ENCODE measurements around the gene GPR83.
A peak's percentile ranks its signal among the peaks of the same experiment; 100 is the strongest.

Gene GPR83

DNA sequence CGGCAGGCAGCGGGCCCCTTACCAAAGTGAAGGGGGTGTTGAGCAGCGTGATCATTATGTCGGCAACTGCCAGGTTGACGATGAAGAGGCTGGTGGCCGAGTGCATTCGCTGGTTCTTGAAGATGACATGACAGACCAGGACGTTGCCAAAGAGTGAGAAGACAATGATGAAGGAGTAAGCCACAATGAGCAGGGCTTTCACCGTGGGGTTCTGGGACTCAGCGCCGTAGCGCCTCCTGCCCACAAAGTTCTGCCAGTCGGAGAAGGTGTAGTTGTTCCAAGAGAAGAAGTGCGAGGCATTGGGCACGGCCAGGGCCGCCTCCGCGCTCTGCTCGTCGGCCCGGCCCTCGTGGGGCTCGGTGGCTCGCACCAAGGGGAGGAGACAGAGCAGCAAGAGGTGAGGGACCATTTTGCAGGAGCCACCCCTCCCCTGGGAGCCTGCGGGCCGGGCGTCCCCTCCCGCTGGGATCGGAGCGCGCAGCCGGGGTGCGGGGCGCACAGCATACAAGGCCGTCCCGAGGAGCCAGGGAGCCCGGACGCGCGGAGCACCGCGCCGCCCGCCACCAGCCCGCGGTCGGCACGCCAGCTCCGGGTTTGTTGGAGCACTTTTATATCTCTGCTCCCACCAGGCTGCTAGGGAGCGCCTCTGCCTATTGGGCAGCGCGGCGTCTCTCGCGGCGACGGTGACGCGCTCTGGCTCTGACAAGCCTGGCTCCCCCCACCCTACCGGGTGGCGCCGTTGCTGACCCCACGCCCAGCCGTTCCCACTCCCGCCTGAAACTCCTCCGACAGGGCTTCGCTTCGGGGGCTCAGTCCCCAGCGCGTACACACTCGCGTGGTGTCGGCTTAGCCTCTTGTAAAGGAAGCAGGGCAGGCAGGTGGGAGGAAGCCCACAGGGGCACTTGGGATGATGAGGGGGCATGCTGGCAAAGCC lies at the start of gene GPR83:
TSS of gene GPR83 (minus strand) at position 581 of the 934 bp plus-strand sequence. CDS start at position 409, 172 bp downstream.
- Histone ChIP-seq H3K9ac (ENCODE audit: low read length) (no peak within 1 kb of the TSS), H3K27me3 (ENCODE audit: control insufficient read depth, insufficient read depth, low read length) (peaks cover 12% of the 10 kb centered on the region), H3K4me1 (ENCODE audit: control insufficient read depth, insufficient read depth, low read length) (no peaks in the 10 kb centered on the region), H3K4me3 (ENCODE audit: low read length) (peak within 1 kb of the TSS; percentile 60), H3K27ac (ENCODE audit: low read depth, low read length) (no peak within 1 kb of the TSS), H3K36me3 (ENCODE audit: control insufficient read depth, insufficient read depth, low read length) (no peaks in the 10 kb centered on the region)

- no peak overlapping the region for H3K9ac ChIP-seq (ENCODE audit: low read length)
- H3K27me3 ChIP-seq (ENCODE audit: control insufficient read depth, insufficient read depth, low read length) = no peaks in the 10 kb centered on the region
- no peak overlapping the region for H3K4me3 ChIP-seq (ENCODE audit: low read length)
- no peaks in the 10 kb centered on the region for H3K4me1 ChIP-seq (ENCODE audit: control insufficient read depth, insufficient read depth, low read length)
- peaks cover 1% of the 10 kb centered on the region for H3K36me3 ChIP-seq (ENCODE audit: control insufficient read depth, insufficient read depth, low read length)
- no peak overlapping the region for H3K27ac ChIP-seq (ENCODE audit: low read depth, low read length)
These were observed 48.8 kb upstream of the GPR83 start for GRCh38 chr11:94450048-94450447.

DNA sequence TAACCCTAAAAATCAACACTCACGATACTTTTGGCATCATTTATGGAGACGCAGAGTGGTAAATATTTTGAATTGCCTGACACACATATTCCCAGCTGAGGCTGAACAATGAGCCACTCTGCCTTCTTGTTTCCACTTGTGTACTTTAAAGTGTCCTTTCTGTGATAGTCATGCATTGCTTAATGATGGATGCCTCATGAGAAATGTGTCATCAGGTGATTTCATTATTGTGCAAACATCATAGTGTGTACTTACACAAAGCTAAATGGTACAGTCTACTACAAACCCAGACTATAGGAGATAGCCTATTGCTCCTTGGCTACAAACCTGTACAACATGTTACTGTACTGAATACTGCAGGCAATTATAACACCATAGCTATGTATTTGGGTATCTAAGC lies 48.2 kb upstream of the GPR83 start:
- Histone ChIP-seq H3K27me3 (ENCODE audit: control insufficient read depth, insufficient read depth, low read length) (no peaks in the 10 kb centered on the region), H3K4me1 (ENCODE audit: control insufficient read depth, insufficient read depth, low read length) (no peaks in the 10 kb centered on the region), H3K36me3 (ENCODE audit: control insufficient read depth, insufficient read depth, low read length) (peaks cover 2% of the 10 kb centered on the region), H3K27ac (ENCODE audit: low read depth, low read length) (no peak overlapping the region), H3K4me3 (ENCODE audit: low read length) (no peak overlapping the region), H3K9ac (ENCODE audit: low read length) (no peak overlapping the region)

DNA sequence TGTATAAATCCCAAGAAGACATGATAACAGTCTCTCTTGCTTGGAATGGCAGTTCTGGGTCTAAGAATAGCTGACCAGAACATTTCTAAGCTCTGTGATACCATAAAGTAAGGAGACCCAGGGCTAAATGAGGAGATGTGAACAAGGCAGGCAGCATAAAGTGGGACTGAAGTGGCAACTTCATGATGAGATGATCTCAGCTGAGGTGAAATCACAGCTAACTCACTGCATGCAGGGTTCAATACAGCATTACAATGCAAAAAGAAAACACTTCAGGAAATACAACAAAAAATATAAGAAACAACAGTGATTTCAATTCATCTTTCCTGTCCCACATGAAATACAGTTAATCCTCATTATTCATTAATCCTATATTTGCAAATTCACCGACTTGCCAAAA lies 47.8 kb upstream of the GPR83 start:
- no peak overlapping the region for H3K4me3 ChIP-seq (ENCODE audit: low read length)
- H3K27me3 ChIP-seq (ENCODE audit: control insufficient read depth, insufficient read depth, low read length) = no peaks in the 10 kb centered on the region
- no peak overlapping the region for H3K9ac ChIP-seq (ENCODE audit: low read length)
- H3K27ac ChIP-seq (ENCODE audit: low read depth, low read length) = no peak overlapping the region
- H3K36me3 ChIP-seq (ENCODE audit: control insufficient read depth, insufficient read depth, low read length) = peaks cover 2% of the 10 kb centered on the region
- H3K4me1 ChIP-seq (ENCODE audit: control insufficient read depth, insufficient read depth, low read length) = no peaks in the 10 kb centered on the region

- Histone ChIP-seq H3K36me3 (ENCODE audit: control insufficient read depth, insufficient read depth, low read length) (peaks cover 4% of the 10 kb centered on the region), H3K4me1 (ENCODE audit: control insufficient read depth, insufficient read depth, low read length) (no peaks in the 10 kb centered on the region), H3K27me3 (ENCODE audit: control insufficient read depth, insufficient read depth, low read length) (no peaks in the 10 kb centered on the region), H3K27ac (ENCODE audit: low read depth, low read length) (no peak overlapping the region), H3K4me3 (ENCODE audit: low read length) (no peak overlapping the region), H3K9ac (ENCODE audit: low read length) (no peak overlapping the region)
These were observed 45.9 kb upstream of the GPR83 start for GRCh38 chr11:94447149-94447548.

DNA sequence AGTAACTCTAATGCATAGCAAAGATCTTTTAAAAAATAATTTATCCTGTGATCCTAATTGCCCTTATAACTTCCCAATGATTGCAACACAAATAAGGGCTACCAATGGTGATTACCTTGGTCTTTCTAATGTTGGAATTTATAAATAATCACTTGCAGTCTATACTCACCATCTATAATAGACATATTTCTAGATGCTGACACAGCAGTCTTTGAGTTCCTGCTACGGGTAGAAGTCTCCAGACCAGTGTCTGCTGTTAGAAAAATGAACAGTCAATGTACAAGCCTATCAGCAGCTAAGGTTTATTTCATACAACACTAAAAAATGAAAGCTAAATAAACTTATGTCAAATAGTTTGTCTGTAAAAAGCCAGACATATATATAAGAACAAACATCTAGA lies 44.4 kb upstream of the GPR83 start:
- no peaks in the 10 kb centered on the region for H3K4me1 ChIP-seq (ENCODE audit: control insufficient read depth, insufficient read depth, low read length)
- H3K27me3 ChIP-seq (ENCODE audit: control insufficient read depth, insufficient read depth, low read length) = no peaks in the 10 kb centered on the region
- no peak overlapping the region for H3K9ac ChIP-seq (ENCODE audit: low read length)
- H3K36me3 ChIP-seq (ENCODE audit: control insufficient read depth, insufficient read depth, low read length) = peaks cover 4% of the 10 kb centered on the region
- no peak overlapping the region for H3K4me3 ChIP-seq (ENCODE audit: low read length)
- no peak overlapping the region for H3K27ac ChIP-seq (ENCODE audit: low read depth, low read length)

GRCh38 chr11:94433049-94433448 lies 31.8 kb upstream of the GPR83 start:
- H3K4me1 ChIP-seq (ENCODE audit: control insufficient read depth, insufficient read depth, low read length) = no peaks in the 10 kb centered on the region
- no peak overlapping the region for H3K27ac ChIP-seq (ENCODE audit: low read depth, low read length)
- no peaks in the 10 kb centered on the region for H3K27me3 ChIP-seq (ENCODE audit: control insufficient read depth, insufficient read depth, low read length)
- H3K36me3 ChIP-seq (ENCODE audit: control insufficient read depth, insufficient read depth, low read length) = peaks cover 7% of the 10 kb centered on the region
- H3K4me3 ChIP-seq (ENCODE audit: low read length) = no peak overlapping the region
- H3K9ac ChIP-seq (ENCODE audit: low read length) = no peak overlapping the region

DNA sequence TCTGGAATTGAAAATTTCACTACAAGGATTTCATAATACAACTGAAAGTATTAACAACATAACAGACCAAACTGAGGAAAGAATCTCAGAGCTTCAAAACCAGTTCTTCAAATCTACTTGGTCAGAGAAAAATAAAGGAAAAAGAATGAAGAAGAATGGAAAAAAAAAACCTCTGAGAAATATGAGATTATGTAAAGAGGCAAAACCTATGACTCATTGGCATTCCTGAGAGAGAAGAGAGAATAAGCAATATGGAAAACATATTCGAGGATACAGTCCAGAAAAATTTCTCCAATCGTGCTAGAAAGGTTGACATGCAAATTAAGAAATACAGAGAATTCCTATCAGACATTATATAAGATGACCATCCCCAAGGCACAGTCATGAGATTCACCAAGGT lies 23.4 kb upstream of the GPR83 start:
- Histone ChIP-seq H3K27ac (ENCODE audit: low read depth, low read length) (no peak overlapping the region), H3K4me1 (ENCODE audit: control insufficient read depth, insufficient read depth, low read length) (no peaks in the 10 kb centered on the region), H3K36me3 (ENCODE audit: control insufficient read depth, insufficient read depth, low read length) (no peaks in the 10 kb centered on the region), H3K4me3 (ENCODE audit: low read length) (no peak overlapping the region), H3K9ac (ENCODE audit: low read length) (no peak overlapping the region), H3K27me3 (ENCODE audit: control insufficient read depth, insufficient read depth, low read length) (no peaks in the 10 kb centered on the region)

DNA sequence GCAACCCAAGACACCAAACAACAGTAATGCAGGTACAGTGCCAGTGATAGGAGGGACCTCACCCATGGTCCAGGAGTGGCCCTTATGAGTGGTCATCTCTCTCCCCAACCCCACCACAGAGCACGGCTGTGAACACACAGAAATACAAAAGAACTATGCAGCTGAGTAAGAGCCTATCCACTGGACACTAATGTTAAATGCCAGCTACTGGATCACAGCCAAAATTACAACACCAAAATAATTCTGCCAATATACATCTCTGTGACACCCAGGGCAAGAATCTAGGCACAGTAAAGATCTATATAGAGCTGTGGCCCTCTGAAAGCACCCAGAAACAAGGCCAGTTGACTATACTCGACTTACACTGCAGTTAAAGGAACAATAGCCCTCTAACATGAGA lies 22.8 kb upstream of the GPR83 start:
- no peak overlapping the region for H3K4me3 ChIP-seq (ENCODE audit: low read length)
- no peaks in the 10 kb centered on the region for H3K27me3 ChIP-seq (ENCODE audit: control insufficient read depth, insufficient read depth, low read length)
- H3K4me1 ChIP-seq (ENCODE audit: control insufficient read depth, insufficient read depth, low read length) = no peaks in the 10 kb centered on the region
- H3K9ac ChIP-seq (ENCODE audit: low read length) = no peak overlapping the region
- no peak overlapping the region for H3K27ac ChIP-seq (ENCODE audit: low read depth, low read length)
- H3K36me3 ChIP-seq (ENCODE audit: control insufficient read depth, insufficient read depth, low read length) = no peaks in the 10 kb centered on the region

GRCh38 chr11:94423507-94423906 lies 22.3 kb upstream of the GPR83 start:
- Histone ChIP-seq H3K4me1 (ENCODE audit: control insufficient read depth, insufficient read depth, low read length) (no peaks in the 10 kb centered on the region), H3K27ac (ENCODE audit: low read depth, low read length) (no peak overlapping the region), H3K27me3 (ENCODE audit: control insufficient read depth, insufficient read depth, low read length) (no peaks in the 10 kb centered on the region), H3K9ac (ENCODE audit: low read length) (no peak overlapping the region), H3K4me3 (ENCODE audit: low read length) (no peak overlapping the region), H3K36me3 (ENCODE audit: control insufficient read depth, insufficient read depth, low read length) (no peaks in the 10 kb centered on the region)

DNA sequence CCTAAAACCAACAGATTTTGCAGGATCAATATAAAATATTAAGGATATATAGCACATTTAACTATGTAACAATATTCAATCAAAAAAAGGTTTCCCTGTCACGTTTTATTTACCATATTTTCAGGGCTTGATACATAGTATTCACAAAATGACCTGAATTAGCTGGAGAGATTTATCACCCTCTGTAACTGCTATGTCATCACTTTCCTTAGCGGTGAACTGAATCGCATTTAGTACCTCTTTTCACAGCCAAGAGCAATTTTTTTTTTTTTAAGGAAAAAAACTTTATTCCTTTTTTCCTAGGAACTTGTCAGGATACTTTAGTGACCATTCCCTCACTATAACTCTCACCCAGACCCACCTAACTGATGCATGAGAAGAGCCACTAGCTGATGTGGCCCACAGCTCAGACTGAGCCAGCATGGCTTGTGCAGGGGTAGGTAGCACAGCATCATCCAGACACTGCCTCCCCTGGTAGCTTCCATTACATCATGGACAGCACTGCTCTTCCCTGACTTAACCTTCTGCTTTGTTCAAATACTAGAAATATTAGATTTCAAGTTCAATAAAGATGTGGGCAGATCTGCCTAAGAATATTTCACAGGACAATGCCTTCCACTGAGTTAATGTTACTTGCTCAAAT lies 17.0 kb upstream of the GPR83 start:
- Histone ChIP-seq H3K4me3 (ENCODE audit: low read length) (no peak overlapping the region), H3K27me3 (ENCODE audit: control insufficient read depth, insufficient read depth, low read length) (no peaks in the 10 kb centered on the region), H3K27ac (ENCODE audit: low read depth, low read length) (no peak overlapping the region), H3K4me1 (ENCODE audit: control insufficient read depth, insufficient read depth, low read length) (peaks cover 2% of the 10 kb centered on the region), H3K36me3 (ENCODE audit: control insufficient read depth, insufficient read depth, low read length) (no peaks in the 10 kb centered on the region), H3K9ac (ENCODE audit: low read length) (no peak overlapping the region)

- no peaks in the 10 kb centered on the region for H3K27me3 ChIP-seq (ENCODE audit: control insufficient read depth, insufficient read depth, low read length)
- no peak overlapping the region for H3K4me3 ChIP-seq (ENCODE audit: low read length)
- peaks cover 2% of the 10 kb centered on the region for H3K4me1 ChIP-seq (ENCODE audit: control insufficient read depth, insufficient read depth, low read length)
- no peak overlapping the region for H3K27ac ChIP-seq (ENCODE audit: low read depth, low read length)
- no peak overlapping the region for H3K9ac ChIP-seq (ENCODE audit: low read length)
- H3K36me3 ChIP-seq (ENCODE audit: control insufficient read depth, insufficient read depth, low read length) = no peaks in the 10 kb centered on the region
These were observed 16.3 kb upstream of the GPR83 start for GRCh38 chr11:94417386-94417987.

All from rectal smooth muscle tissue (tissue), 1 donor.